K562 (cell line): ENCODE measurements around the gene STX7. TPM values are rescaled to one million over a fixed set of nuclear protein-coding genes. Genes with fewer than 3 reads are reported as not detected.

Source experiments
- ATAC-seq: fragments of 200-7000 bp; cut with Tn5 transposase; 3 replicates; pipeline ENCODE4 v1.9.1; 2020; ENCODE audit warnings: moderate library complexity
- BruUV-seq: library from RNA; stranded (reverse); fragments of 400-500 nt; replicated peaks from 2 replicates; lab custom pipeline; 2021; lab: Mats Ljungman, UMichigan
- CTCF ChIA-PET: fragments of 300-600 bp; formaldehyde crosslinking; extraction: SDS; loops from one replicate; lab custom pipeline; 2021; ENCODE audit warnings: low intra/inter-chr PET ratio; lab: Yijun Ruan, JAX
- POLR2A ChIA-PET: fragments of 300-600, 350-650 bp; sonication (Branson Sonifier 250); formaldehyde crosslinking; extraction: SDS; loops from one replicate; lab custom pipeline; 2021; ENCODE audit warnings: antibody characterized with exemption, inconsistent platforms; lab: Yijun Ruan, JAX
- DNase-seq, 4 experiments: peaks; one replicate each; pipeline versions ENCODE4 v3.0.0 to v3.0.0-alpha.2; 2011 to 2018; ENCODE audit warnings: low spot score in 3 of 4, mixed read lengths in 3 of 4; ENCODE audit errors: extremely low read depth in 1 of 4
- FAIRE-seq: peaks from 2 replicates; lab custom pipeline; 2011; peaks lifted over from hg19 to GRCh38; lab: Jason Lieb, UNC
- H2AFZ ChIP-seq: 2 replicates; pipeline ENCODE4 v1.6.0; 2011; ENCODE audit warnings: low read depth, low read length, control low read depth, inconsistent platforms
- H3K27ac ChIP-seq: fragments of 200-600 bp; 3 replicates; pipeline ENCODE4 v1.8.0; 2011; ENCODE audit warnings: low read depth, mild to moderate bottlenecking, control low read depth, inconsistent platforms, low read length, moderate library complexity, mixed read lengths; ENCODE audit errors: extremely low read depth
- H3K27me3 ChIP-seq, 2 experiments: fragments of 300-600 bp in 1 of 2; 2 replicates in 1 of 2; 3 replicates in 1 of 2; pipeline versions ENCODE4 v1.6.0 to v1.8.0; 2011; ENCODE audit warnings: inconsistent platforms in 2 of 2, low read length in 2 of 2, mild to moderate bottlenecking in 1 of 2, mixed read lengths in 1 of 2, moderate library complexity in 1 of 2; ENCODE audit not compliant: control insufficient read depth in 2 of 2, insufficient read depth in 2 of 2
- H3K36me3 ChIP-seq: fragments of 300-600 bp; 3 replicates; pipeline ENCODE4 v1.8.0; 2011; ENCODE audit warnings: mild to moderate bottlenecking, low read length, inconsistent platforms; ENCODE audit not compliant: control insufficient read depth, insufficient read depth
- H3K4me1 ChIP-seq, 2 experiments: fragments of 200-600 bp in 1 of 2; replicated peaks in 1 of 2; 2 replicates in 1 of 2; 3 replicates in 1 of 2; pipeline versions ENCODE4 v1.5.1 to v1.8.0; 2011; ENCODE audit warnings: inconsistent platforms in 2 of 2, low read length in 2 of 2, mild to moderate bottlenecking in 1 of 2, mixed read lengths in 1 of 2, moderate library complexity in 1 of 2; ENCODE audit not compliant: control insufficient read depth in 2 of 2, insufficient read depth in 2 of 2
- H3K4me2 ChIP-seq: 2 replicates; pipeline ENCODE4 v1.6.1; 2011; ENCODE audit warnings: low read length, control low read depth, inconsistent platforms, mixed read lengths; ENCODE audit not compliant: insufficient read depth
- H3K4me3 ChIP-seq: fragments of 200-600 bp; sonication (generic), shearing (Covaris generic); 2 replicates; pipeline ENCODE4 v1.5.1; 2016; ENCODE audit warnings: control low read depth, inconsistent platforms
- H3K79me2 ChIP-seq: fragments of 200-600 bp; 3 replicates; pipeline ENCODE4 v1.8.0; 2011; ENCODE audit warnings: low read length, inconsistent platforms; ENCODE audit not compliant: control insufficient read depth, insufficient read depth
- H3K9ac ChIP-seq, 2 experiments: 2 replicates each; pipeline versions ENCODE4 v1.6.0 to v1.6.1; 2011; ENCODE audit warnings: low read depth in 2 of 2, low read length in 2 of 2, control low read depth in 1 of 2, inconsistent platforms in 1 of 2, mild to moderate bottlenecking in 1 of 2, mixed read lengths in 1 of 2; ENCODE audit not compliant: insufficient read depth in 1 of 2
- H3K9me1 ChIP-seq: one replicate; pipeline ENCODE4 v1.6.0; 2011; ENCODE audit warnings: inconsistent platforms, mild to moderate bottlenecking, low read length, moderate library complexity; ENCODE audit not compliant: control insufficient read depth, insufficient read depth
- H3K9me3 ChIP-seq: replicated peaks from 2 replicates; pipeline ENCODE4 v1.5.1; 2011; ENCODE audit warnings: low read depth, low read length, inconsistent platforms; ENCODE audit not compliant: control insufficient read depth, insufficient read depth
- H4K20me1 ChIP-seq: replicated peaks from 2 replicates; pipeline ENCODE4 v1.6.1; 2011; ENCODE audit warnings: low read length, inconsistent platforms, mixed read lengths; ENCODE audit not compliant: control insufficient read depth, insufficient read depth
- C11orf30 ChIP-seq: fragments of 450-650 bp; IDR thresholded peaks from 2 replicates; pipeline ENCODE4 v1.6.1; 2016; ENCODE audit warnings: low read depth, mild to moderate bottlenecking
- PPARD ChIP-seq: fragments of 250-450 bp; sonication (Bioruptor Pico); IDR thresholded peaks from 2 replicates; pipeline ENCODE4 v1.8.0; 2022; ENCODE audit warnings: inconsistent platforms, mild to moderate bottlenecking, moderate library complexity
- PRMT5 ChIP-seq: sonication (generic); formaldehyde crosslinking; IDR thresholded peaks from 2 replicates; pipeline ENCODE4 v1.5.0; 2020; ENCODE audit warnings: missing genetic modification reagents
- USF1 ChIP-seq: sonication (generic); formaldehyde crosslinking; IDR thresholded peaks from 2 replicates; pipeline ENCODE4 v1.9.0; 2022; ENCODE audit warnings: mild to moderate bottlenecking, missing genetic modification reagents
- WGBS: fragments of 100-300 bp; shearing (Covaris generic); methylation state at CpG from one replicate; pipeline ENCODE4 v1.1.6; 2016; ENCODE audit warnings: low coverage, mixed read lengths; ENCODE audit not compliant: insufficient coverage; ENCODE audit errors: missing lambda C conversion rate; 5-methylcytosine and 5-hydroxymethylcytosine counted together
- in situ Hi-C: fragments of 300-500 bp; cut with MboI; formaldehyde crosslinking; loops from 4 replicates; pipeline ENCODE4 v1.15.0; 2018; ENCODE audit warnings: inconsistent platforms, mixed read lengths
- intact Hi-C: fragments of 100-400 bp; cut with micrococcal nuclease; formaldehyde crosslinking; loops from 2 replicates; pipeline ENCODE4 v1.14.2; 2022
- polyA plus RNA-seq, 8 experiments: library from polyadenylated mRNA; depleted of rRNA in 4 of 8; stranded (reverse) in 5 of 8; unstranded in 3 of 8; fragments of >200 nt; fragmentation: Nextera tagmentation in 2 of 8; fragmentation: Illumina TruSeq in 1 of 8; extraction: Ambion mirVana in 2 of 8; extraction: Trizol in 1 of 8; gene quantifications; 2 replicates each; pipeline versions ENCODE4 v1.2.1 to v1.2.3, GENCODE V29; 2011 to 2014; ENCODE audit warnings: inconsistent platforms in 1 of 8, missing spikeins in 1 of 8
- small RNA-seq: library from RNA; depleted of rRNA; stranded (forward); fragments of <200 nt; gene quantifications from one replicate; pipeline ENCODE3, GENCODE V24; 2014
- total RNA-seq, 7 experiments: library from RNA; depleted of rRNA in 6 of 7; stranded (reverse); fragments of >200 nt in 6 of 7; fragmentation: Illumina TruSeq in 2 of 7; extraction: Trizol in 2 of 7; gene quantifications; 2 replicates each; pipeline versions ENCODE4 v1.2.1 to v1.2.3, GENCODE V29; 2011 to 2021; ENCODE audit warnings: low replicate concordance in 1 of 7

The STX7 gene
- total and polyA plus RNA-seq, 9 of the 15 experiments (the other 6 are each of a cell fraction or from before 2014, with no cell fraction given): 13.0 to 34.4 (median 25.3) TPM

GRCh38 chr6:132399376-132400074, 113.4 kb downstream of the STX7 start:
- Histone ChIP-seq H3K9me3 (no peaks in the 10 kb centered on the region), H3K4me2 (no peak overlapping the region), H3K4me1 (peaks cover 0 to 11% of the 10 kb centered on the region in 2 experiments; a peak in 2 of 5 replicates), H3K4me3 (no peak overlapping the region), H3K36me3 (no peaks in the 10 kb centered on the region), H2AFZ (no peak overlapping the region), H3K79me2 (no peaks in the 10 kb centered on the region), H3K9ac (no peak overlapping the region), H3K9me1 (no peaks in the 10 kb centered on the region), H3K27ac (no peak overlapping the region), H4K20me1 (no peaks in the 10 kb centered on the region), H3K27me3 (peaks cover 9 to 28% of the 10 kb centered on the region in 2 experiments; a peak in 4 of 5 replicates)
- DNase-seq (no peak), ATAC-seq (no peak), FAIRE-seq (no peak)
- 0% methylated on average over 4 of the region's 4 CpGs for WGBS
- ChIA-PET CTCF (no interaction called here), POLR2A (no interaction called here)
- TF ChIP-seq C11orf30 (no peak), USF1 (CRISPR knock-in tag) (no peak), PRMT5 (CRISPR knock-in tag) (no peak), PPARD (CRISPR knock-in tag) (no peak)
- intact Hi-C loops: loop anchor here (5.0 kb wide), 1 partner anchor 83 kb away; no protein-coding TSS in a partner anchor
- BruUV-seq: no TSS peak
- in situ Hi-C loops: no loop called here

Small RNAs within 50 kb of the gene (small RNA-seq; reads per million reads assigned to genes)
- gene TAAR7P: not detected

Other genes starting within 250 kb of the STX7 start
Only the 7 nearest of the 9 such genes appear.
- gene MOXD1, start 111.6 kb downstream of the STX7 start, total RNA-seq (2014; rRNA removed): not detected in 2 replicates
- gene MOXD1, start 111.6 kb downstream of the STX7 start, total RNA-seq (2014; rRNA removed; fragmentation: Illumina TruSeq; extraction: Trizol): not detected in 2 replicates
- gene MOXD1, start 111.6 kb downstream of the STX7 start, total RNA-seq (2015; rRNA removed; fragmentation: Illumina TruSeq; extraction: Trizol): not detected in 2 replicates
- 0.04 TPM in 1 of 2 replicates, not detected in the other for gene MOXD1, start 111.6 kb downstream of the STX7 start, total RNA-seq (2021)
- not detected in 2 replicates for gene MOXD1, start 111.6 kb downstream of the STX7 start, polyA plus RNA-seq (2011; rRNA removed)
- not detected in 2 replicates for gene MOXD1, start 111.6 kb downstream of the STX7 start, polyA plus RNA-seq (2014; fragmentation: Illumina TruSeq; extraction: Trizol)
- gene MOXD1, start 111.6 kb downstream of the STX7 start, polyA plus RNA-seq (2014; fragmentation: Nextera tagmentation; extraction: Ambion mirVana): not detected
- not detected in 2 replicates for gene MOXD1, start 111.6 kb downstream of the STX7 start, polyA plus RNA-seq (2014; rRNA removed)
- not detected in 2 replicates for gene TAAR9, start 25.2 kb upstream of the STX7 start, total RNA-seq (2014; rRNA removed)
- gene TAAR9, start 25.2 kb upstream of the STX7 start, total RNA-seq (2014; rRNA removed; fragmentation: Illumina TruSeq; extraction: Trizol): not detected in 2 replicates
- not detected in 2 replicates for gene TAAR9, start 25.2 kb upstream of the STX7 start, total RNA-seq (2015; rRNA removed; fragmentation: Illumina TruSeq; extraction: Trizol)
- not detected in 2 replicates for gene TAAR9, start 25.2 kb upstream of the STX7 start, total RNA-seq (2021)
- gene TAAR9, start 25.2 kb upstream of the STX7 start, polyA plus RNA-seq (2011; rRNA removed): not detected in 2 replicates
- gene TAAR9, start 25.2 kb upstream of the STX7 start, polyA plus RNA-seq (2014; fragmentation: Illumina TruSeq; extraction: Trizol): not detected in 2 replicates
- gene TAAR9, start 25.2 kb upstream of the STX7 start, polyA plus RNA-seq (2014; fragmentation: Nextera tagmentation; extraction: Ambion mirVana): not detected
- gene TAAR9, start 25.2 kb upstream of the STX7 start, polyA plus RNA-seq (2014; rRNA removed): not detected in 2 replicates
- not detected in 2 replicates for gene TAAR8, start 39.6 kb upstream of the STX7 start, total RNA-seq (2014; rRNA removed)
- gene TAAR8, start 39.6 kb upstream of the STX7 start, total RNA-seq (2014; rRNA removed; fragmentation: Illumina TruSeq; extraction: Trizol): not detected in 2 replicates
- not detected in 2 replicates for gene TAAR8, start 39.6 kb upstream of the STX7 start, total RNA-seq (2015; rRNA removed; fragmentation: Illumina TruSeq; extraction: Trizol)
- not detected in 2 replicates for gene TAAR8, start 39.6 kb upstream of the STX7 start, total RNA-seq (2021)
- not detected in 2 replicates for gene TAAR8, start 39.6 kb upstream of the STX7 start, polyA plus RNA-seq (2011; rRNA removed)
- gene TAAR8, start 39.6 kb upstream of the STX7 start, polyA plus RNA-seq (2014; fragmentation: Illumina TruSeq; extraction: Trizol): not detected in 2 replicates
- not detected for gene TAAR8, start 39.6 kb upstream of the STX7 start, polyA plus RNA-seq (2014; fragmentation: Nextera tagmentation; extraction: Ambion mirVana)
- not detected in 2 replicates for gene TAAR8, start 39.6 kb upstream of the STX7 start, polyA plus RNA-seq (2014; rRNA removed)
- gene TAAR6, start 57.2 kb upstream of the STX7 start, total RNA-seq (2014; rRNA removed): not detected in 2 replicates
- gene TAAR6, start 57.2 kb upstream of the STX7 start, total RNA-seq (2014; rRNA removed; fragmentation: Illumina TruSeq; extraction: Trizol): not detected in 2 replicates
- gene TAAR6, start 57.2 kb upstream of the STX7 start, total RNA-seq (2015; rRNA removed; fragmentation: Illumina TruSeq; extraction: Trizol): not detected in 2 replicates
- gene TAAR6, start 57.2 kb upstream of the STX7 start, total RNA-seq (2021): not detected in 2 replicates
- gene TAAR6, start 57.2 kb upstream of the STX7 start, polyA plus RNA-seq (2011; rRNA removed): not detected in 2 replicates
- gene TAAR6, start 57.2 kb upstream of the STX7 start, polyA plus RNA-seq (2014; fragmentation: Illumina TruSeq; extraction: Trizol): not detected in 2 replicates
- gene TAAR6, start 57.2 kb upstream of the STX7 start, polyA plus RNA-seq (2014; fragmentation: Nextera tagmentation; extraction: Ambion mirVana): not detected
- not detected in 2 replicates for gene TAAR6, start 57.2 kb upstream of the STX7 start, polyA plus RNA-seq (2014; rRNA removed)
- not detected in 2 replicates for gene TAAR5, start 76.6 kb upstream of the STX7 start, total RNA-seq (2014; rRNA removed)
- gene TAAR5, start 76.6 kb upstream of the STX7 start, total RNA-seq (2014; rRNA removed; fragmentation: Illumina TruSeq; extraction: Trizol): not detected in 2 replicates
- not detected in 2 replicates for gene TAAR5, start 76.6 kb upstream of the STX7 start, total RNA-seq (2015; rRNA removed; fragmentation: Illumina TruSeq; extraction: Trizol)
- gene TAAR5, start 76.6 kb upstream of the STX7 start, total RNA-seq (2021): not detected in 2 replicates
- not detected in 2 replicates for gene TAAR5, start 76.6 kb upstream of the STX7 start, polyA plus RNA-seq (2011; rRNA removed)
- not detected in 2 replicates for gene TAAR5, start 76.6 kb upstream of the STX7 start, polyA plus RNA-seq (2014; fragmentation: Illumina TruSeq; extraction: Trizol)
- not detected for gene TAAR5, start 76.6 kb upstream of the STX7 start, polyA plus RNA-seq (2014; fragmentation: Nextera tagmentation; extraction: Ambion mirVana)
- gene TAAR5, start 76.6 kb upstream of the STX7 start, polyA plus RNA-seq (2014; rRNA removed): not detected in 2 replicates
- not detected in 2 replicates for gene TAAR2, start 111.2 kb upstream of the STX7 start, total RNA-seq (2014; rRNA removed)
- not detected in 2 replicates for gene TAAR2, start 111.2 kb upstream of the STX7 start, total RNA-seq (2014; rRNA removed; fragmentation: Illumina TruSeq; extraction: Trizol)
- gene TAAR2, start 111.2 kb upstream of the STX7 start, total RNA-seq (2015; rRNA removed; fragmentation: Illumina TruSeq; extraction: Trizol): not detected in 2 replicates
- gene TAAR2, start 111.2 kb upstream of the STX7 start, total RNA-seq (2021): not detected in 2 replicates
- gene TAAR2, start 111.2 kb upstream of the STX7 start, polyA plus RNA-seq (2011; rRNA removed): not detected in 2 replicates
- not detected in 2 replicates for gene TAAR2, start 111.2 kb upstream of the STX7 start, polyA plus RNA-seq (2014; fragmentation: Illumina TruSeq; extraction: Trizol)
- not detected for gene TAAR2, start 111.2 kb upstream of the STX7 start, polyA plus RNA-seq (2014; fragmentation: Nextera tagmentation; extraction: Ambion mirVana)
- gene TAAR2, start 111.2 kb upstream of the STX7 start, polyA plus RNA-seq (2014; rRNA removed): not detected in 2 replicates
- gene TAAR1, start 146.1 kb upstream of the STX7 start, total RNA-seq (2014; rRNA removed): not detected in 2 replicates
- gene TAAR1, start 146.1 kb upstream of the STX7 start, total RNA-seq (2014; rRNA removed; fragmentation: Illumina TruSeq; extraction: Trizol): not detected in 2 replicates
- gene TAAR1, start 146.1 kb upstream of the STX7 start, total RNA-seq (2015; rRNA removed; fragmentation: Illumina TruSeq; extraction: Trizol): not detected in 2 replicates
- gene TAAR1, start 146.1 kb upstream of the STX7 start, total RNA-seq (2021): not detected in 2 replicates
- not detected in 2 replicates for gene TAAR1, start 146.1 kb upstream of the STX7 start, polyA plus RNA-seq (2011; rRNA removed)
- gene TAAR1, start 146.1 kb upstream of the STX7 start, polyA plus RNA-seq (2014; fragmentation: Illumina TruSeq; extraction: Trizol): not detected in 2 replicates
- not detected for gene TAAR1, start 146.1 kb upstream of the STX7 start, polyA plus RNA-seq (2014; fragmentation: Nextera tagmentation; extraction: Ambion mirVana)
- not detected in 2 replicates for gene TAAR1, start 146.1 kb upstream of the STX7 start, polyA plus RNA-seq (2014; rRNA removed)